HG02623 (cell line): ENCODE measurements around the gene LHX6.

Source experiments
- ATAC-seq: cut with Tn5 transposase; IDR thresholded peaks from one replicate; pipeline ENCODE4 v1.9.1; 2021; ENCODE audit warnings: moderate library complexity; ENCODE audit not compliant: unreplicated experiment

LHX6 gene

GRCh38 chr9:122192914-122193525, 35.7 kb downstream of the LHX6 start:
- ATAC-seq, result no peak

DNA sequence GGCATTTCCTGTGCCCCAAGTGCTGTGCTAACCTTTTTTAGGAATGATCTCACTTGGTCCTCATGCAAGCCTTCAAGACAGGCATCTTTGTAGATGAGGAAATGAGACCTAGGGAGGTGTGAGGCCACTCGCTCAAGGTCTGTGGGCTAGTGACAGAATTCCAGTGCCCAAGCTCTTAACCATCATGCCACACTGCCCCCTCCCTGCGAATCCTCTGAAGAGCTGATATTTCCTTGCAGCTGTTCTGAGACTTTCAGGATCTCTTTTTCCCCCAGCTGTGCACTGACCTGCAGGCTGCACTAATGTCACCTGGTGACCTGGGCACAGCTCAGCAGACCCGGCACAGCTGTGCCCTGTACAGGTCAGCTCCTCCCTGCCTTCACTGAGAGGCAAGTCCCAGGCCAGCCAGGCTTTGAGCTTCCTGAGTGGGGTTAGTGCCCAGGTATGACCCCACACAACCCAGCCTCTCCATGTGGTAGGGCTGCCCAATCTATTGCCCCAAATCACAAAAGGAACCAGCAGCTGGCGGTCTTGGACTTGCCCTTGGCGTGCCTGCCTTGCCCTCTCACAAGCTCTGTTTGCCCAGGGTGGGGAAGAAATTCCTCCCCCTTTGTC, 36.4 kb downstream of the LHX6 start:
- no peak for ATAC-seq

DNA sequence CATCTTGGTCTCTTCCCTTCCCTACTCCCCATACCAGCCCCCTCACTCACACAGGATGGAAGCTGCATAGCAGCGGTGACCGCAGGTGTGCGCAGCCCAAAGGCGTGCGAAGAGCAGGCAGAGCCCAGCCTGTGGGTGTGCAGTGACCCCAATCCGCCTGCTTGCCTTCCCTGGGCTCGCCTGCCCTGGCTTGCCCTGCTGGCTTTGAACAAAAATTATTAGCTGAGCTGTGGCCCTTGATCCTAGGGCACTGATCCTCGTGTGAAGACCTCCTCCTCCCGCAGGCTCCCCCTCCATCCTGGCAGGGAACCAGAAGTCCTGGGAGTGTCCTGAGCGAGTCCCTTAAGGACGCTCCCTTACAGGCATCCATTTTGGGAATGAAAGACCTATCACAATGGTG, 37.2 kb downstream of the LHX6 start:
- ATAC-seq, result no peak

- ATAC-seq, result no peak
Measured at GRCh38 chr9:122190597-122191381, 38.0 kb downstream of the LHX6 start.

DNA sequence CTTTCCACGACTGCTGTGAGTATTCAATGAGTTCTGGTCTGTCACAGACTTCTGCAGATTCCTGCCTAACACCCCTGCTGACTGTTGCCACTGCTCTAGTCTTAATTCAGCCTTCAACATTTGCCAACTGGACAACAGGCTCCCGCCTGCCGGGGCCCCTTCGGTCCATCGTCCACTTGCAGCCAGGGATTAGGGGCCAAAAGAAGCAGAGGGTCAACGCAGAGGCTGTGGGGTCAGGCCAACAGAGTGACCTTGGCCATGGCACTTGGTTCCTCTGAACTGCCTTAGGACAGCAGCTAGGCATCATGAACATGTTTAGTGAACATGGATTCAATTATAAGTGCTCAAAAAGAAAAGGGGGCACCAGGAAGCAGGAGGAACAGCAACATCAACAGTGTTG, 40.4 kb downstream of the LHX6 start:
- ATAC-seq, result no peak

DNA sequence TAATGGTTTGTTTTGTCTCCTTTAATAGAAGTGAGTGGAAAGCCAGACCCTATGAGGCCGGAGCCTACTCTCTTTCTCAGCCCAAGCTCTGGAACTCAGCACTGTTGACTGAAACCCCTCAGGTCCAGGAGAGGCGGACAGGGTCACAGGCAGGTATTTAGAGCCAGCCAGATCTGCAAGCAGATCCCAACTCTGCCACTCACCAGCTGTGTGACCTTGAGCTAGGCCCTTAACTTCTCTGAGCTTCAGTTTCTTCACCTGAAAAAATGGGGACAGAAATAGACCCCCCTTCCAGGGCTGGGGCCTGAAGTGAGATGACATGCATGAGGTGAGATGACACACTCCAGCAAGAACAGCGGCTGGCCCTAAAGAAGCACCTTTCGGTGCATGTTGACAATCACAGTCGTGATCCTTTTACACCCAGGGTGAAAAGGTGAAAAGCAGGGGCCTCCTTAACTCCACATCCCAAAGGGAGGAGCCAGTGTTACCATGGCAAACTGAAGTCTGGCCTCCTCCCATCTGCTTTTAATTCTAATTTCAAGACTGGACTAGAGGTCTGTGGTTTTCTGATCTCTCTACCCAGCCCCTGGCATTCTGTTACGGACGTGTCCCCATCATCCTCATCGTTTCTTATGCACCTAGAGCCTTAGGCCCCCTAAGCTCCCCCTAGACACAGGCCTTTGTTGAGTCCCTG, 41.8 kb downstream of the LHX6 start:
- no peak for ATAC-seq

DNA sequence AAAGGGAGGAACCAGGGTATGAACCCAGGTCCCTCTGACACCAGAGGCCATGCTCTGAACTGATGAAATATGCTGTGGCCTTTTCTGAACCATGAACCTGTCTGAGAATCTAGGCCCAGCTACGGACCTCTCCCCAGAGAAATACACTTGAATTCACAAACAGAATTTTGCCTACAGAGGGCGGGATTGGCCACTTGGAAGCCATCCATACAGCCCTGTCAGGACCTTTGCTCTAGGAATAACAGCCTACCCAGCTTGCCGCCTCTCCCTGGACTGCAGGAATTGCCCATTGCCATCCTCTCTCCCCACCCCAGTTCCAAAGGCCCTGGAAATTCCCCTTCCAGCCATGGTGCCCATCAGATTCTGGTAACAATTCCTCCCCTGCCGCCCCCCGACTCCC, 42.5 kb downstream of the LHX6 start:
- no peak for ATAC-seq

DNA sequence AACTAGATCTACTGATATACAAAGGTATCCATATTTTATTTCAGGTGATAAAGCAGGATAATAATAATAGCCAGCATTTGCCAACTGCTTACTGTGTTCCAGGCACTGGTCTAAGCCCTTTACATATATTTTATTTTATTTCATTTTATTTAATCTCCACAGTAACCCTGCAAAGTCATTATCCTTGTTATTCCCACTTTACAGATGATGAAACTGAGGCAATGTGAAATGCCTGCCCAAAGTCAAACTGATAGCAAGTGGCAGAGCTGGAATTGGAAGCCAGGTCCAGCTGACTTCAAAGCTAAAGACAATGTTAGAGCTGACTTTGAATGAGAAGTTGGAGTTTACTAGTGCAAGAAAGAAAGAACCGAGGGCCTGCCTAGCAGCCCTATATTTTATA, 44.2 kb downstream of the LHX6 start:
- ATAC-seq, result no peak

DNA sequence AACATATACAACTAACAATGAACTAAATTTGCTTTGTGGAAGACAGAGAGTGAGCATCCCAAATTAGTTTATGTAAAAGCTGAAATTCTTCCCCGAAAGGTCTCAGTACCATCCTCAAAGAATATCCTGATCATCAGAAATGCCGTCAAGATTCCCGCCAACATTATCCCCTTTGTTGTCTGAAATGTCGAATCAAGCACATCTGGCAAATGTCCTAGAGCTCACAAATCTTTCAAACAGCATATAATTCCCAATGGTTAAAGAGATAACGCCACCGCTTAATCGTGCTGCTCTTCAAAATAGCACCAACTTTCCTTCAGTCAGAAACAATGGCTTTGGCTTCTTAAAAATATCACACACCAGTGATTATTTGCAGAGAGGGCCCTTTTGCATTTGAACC, 45.3 kb downstream of the LHX6 start:
- ATAC-seq, result no peak

DNA sequence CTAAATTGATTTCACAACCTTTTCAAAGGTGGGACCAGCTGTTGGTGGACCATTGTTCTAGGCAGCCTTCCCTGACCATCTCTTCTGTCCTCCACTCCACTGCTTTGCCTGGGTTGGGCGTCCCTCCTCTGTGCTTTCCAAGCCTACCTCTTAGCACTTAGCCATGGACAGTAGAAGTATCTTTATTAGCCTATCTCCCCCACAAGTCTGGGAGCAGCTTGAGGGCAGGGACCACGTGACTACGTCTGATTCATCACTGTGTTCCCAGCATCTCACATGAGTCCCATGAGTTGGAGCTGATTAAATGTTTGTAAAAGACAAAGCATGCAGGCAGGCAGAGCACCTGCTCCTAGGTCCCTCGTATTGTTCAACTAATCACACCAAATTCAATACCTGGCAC, 48.1 kb downstream of the LHX6 start:
- no peak for ATAC-seq

- ATAC-seq, result no peak
Measured at GRCh38 chr9:122179690-122180074, 49.1 kb downstream of the LHX6 start.

- ATAC-seq, result no peak
Measured at GRCh38 chr9:122179054-122179689, 49.6 kb downstream of the LHX6 start.

DNA sequence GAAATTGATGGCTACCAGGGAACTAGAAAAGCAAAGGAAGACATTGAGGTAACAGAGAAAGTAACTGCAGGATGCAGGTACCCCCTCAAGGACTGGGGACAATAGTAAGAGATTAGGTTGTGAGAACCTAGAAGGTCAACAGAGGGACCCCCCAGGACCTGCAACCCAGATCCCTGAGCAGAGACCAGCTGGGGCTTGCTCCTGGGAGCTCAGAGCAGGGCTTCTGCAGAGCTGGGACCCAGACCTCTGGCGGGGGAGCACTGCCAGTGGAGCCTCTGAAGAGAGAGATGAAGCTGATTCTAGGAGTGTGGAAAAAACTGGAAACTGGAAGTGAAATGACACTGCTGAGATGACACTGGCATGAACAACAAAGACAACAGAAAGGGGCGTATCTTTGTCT, 51.8 kb downstream of the LHX6 start:
- ATAC-seq, result no peak

- no peak for ATAC-seq
Measured at GRCh38 chr9:122173670-122174069, 55.1 kb downstream of the LHX6 start.

DNA sequence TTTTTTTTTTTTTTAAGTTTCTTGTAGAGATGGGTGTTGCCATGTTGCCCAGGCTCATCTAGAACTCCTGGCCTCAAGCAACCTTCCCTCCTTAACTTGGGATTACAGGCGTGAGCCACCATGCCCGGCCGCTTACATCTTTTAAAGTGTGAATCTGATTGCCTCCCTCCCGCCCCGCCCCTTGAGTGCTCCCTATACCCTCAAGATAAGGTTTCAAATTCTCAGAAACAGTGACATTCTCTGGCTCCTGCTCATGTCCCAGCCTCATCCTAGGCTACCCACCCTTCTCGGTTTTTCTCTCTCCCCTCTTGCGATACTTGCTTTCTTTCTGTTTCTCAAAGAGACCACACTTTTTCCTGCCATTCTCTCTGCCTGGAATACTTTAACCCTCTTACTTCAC, 56.6 kb downstream of the LHX6 start:
- no peak for ATAC-seq

DNA sequence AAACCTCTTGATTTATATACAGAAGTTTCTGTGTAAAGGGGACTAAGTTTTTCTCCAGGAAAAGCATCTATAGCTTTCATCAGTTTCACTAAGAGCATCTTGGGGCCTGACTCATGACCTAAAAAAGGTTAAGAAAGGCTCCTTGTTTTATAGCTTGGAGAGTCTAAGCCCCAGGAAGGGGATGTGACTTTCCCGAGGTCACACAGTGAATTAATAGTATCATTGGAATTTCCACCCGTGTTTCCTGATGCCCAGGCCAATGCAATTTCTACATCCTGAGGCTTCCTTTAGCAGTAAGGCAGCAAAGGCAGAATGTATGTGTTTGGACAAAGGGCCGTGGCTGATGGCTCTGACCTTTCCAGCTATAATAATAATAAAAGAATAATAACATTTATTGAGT, 60.4 kb downstream of the LHX6 start:
- no peak for ATAC-seq

GRCh38 chr9:122164286-122164685, 64.5 kb downstream of the LHX6 start:
- no peak for ATAC-seq

GRCh38 chr9:122162415-122162814, 66.3 kb downstream of the LHX6 start:
- ATAC-seq, result no peak

GRCh38 chr9:122159925-122160246, 68.9 kb downstream of the LHX6 start:
- ATAC-seq, result no peak

DNA sequence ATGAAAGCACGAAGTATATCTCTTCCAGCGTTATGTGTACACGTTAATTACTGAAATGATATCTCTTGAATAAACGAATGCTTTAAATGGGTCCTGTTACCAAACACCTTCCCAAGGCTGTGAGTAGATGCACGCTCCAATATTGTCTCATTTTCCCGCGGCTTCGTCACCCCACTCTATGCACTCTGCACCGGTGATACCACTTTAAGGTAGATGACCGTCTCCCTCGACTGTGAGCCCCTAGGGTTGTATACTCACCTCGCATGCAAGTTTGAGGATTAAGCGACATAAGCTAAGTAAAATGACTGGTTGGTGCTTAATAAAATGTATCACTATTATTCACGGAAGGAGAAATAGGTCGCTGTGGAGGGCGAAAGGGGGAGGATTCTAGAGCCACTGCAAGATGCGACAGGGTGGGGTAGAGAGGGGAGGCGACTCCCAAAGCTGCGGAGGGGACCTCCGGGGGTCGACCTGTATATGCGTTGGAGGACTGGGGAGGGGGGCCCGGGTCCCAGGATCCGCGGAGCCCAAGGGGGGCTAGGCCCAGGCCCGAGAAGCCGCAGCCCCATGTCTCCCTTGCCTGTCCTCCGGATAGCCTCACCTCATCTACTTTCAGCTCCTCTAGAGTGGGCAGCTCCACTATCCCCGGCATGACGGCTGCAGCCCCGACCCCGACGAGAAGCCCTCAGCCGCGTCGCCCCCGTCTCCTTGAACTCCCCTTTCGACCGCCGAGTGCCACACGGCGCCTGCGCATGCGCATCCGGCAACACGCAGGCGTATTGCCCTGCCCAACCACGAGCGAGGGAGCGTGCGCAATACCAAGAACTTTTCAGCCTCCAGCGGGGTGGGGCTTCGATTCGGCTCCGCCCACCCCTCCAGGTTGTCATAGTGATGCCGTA, 69.5 kb downstream of the LHX6 start, which contains the start of the genes MORN5 and NDUFA8:
TSS of gene MORN5 (plus strand) at position 883 of the 899 bp plus-strand sequence. CDS start 65 bp downstream, outside the sequence.
TSS of gene NDUFA8 (minus strand) at position 754 of the 899 bp plus-strand sequence. CDS start at position 652, 102 bp downstream.
- ATAC-seq, result peak; percentile 98
